ENCODE results near the gene MAP2. TPM values are rescaled to one million over a fixed set of nuclear protein-coding genes. Genes with fewer than 3 reads are reported as not detected.

MAP2 gene
- total and polyA plus RNA-seq, 2 of the 13 experiments (the other 11 are each of a cell fraction or from before 2014, with no cell fraction given) = 0.08 TPM; not detected in 1

DNA sequence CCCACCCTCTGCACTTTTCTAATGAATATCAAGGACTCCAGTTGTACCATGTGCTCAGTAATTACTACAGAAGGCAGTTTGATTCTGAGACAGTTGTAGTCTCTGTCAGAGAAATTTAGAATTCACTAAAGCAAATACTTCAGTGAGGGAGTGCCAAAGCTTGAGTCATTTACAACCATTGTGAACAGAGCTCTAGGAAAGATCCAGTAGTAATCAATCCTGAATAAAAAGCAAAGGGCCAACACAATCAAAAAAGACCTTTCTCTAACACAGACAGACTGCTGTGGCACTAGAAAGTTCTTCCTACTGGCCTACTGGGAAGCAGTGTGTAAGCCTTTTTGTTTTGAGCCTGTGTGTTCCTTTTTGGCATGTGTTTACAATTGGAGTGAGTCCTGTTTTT, 212.2 kb downstream of the MAP2 start (continued):
- TF ChIP-seq, protein P1, sequence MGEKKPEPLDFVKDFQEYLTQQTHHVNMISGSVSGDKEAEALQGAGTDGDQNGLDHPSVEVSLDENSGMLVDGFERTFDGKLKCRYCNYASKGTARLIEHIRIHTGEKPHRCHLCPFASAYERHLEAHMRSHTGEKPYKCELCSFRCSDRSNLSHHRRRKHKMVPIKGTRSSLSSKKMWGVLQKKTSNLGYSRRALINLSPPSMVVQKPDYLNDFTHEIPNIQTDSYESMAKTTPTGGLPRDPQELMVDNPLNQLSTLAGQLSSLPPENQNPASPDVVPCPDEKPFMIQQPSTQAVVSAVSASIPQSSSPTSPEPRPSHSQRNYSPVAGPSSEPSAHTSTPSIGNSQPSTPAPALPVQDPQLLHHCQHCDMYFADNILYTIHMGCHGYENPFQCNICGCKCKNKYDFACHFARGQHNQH (CRISPR knock-in tag; IDR thresholded peaks at IDR 0.05) = no peak
- no peak for TF ChIP-seq ZC3H4 (CRISPR knock-in tag; IDR thresholded peaks at IDR 0.05; ENCODE audit: borderline replicate concordance)
- no peak for TF ChIP-seq ZNF547 (CRISPR knock-in tag; IDR thresholded peaks at IDR 0.05)

DNA sequence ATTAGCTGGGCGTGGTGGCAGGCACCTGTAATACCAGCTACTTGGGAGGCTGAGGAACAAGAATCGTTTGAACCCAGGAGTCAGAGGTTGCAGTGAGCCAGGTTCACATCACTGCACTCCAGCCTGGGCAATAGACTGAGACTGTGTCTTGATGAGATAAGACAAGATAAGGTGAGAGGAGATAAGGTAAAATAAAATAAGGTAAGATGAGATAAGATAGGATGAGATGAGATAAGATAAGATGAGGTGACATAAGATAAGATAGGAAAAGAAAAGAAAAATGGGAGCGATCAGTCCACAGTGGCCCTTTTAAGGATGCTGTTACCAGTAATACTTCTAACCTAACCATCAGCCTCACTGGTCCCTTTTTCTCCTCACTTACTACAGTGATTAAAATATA, 213.4 kb downstream of the MAP2 start:
- H3K9me3 ChIP-seq (ENCODE audit: low read length) = no peaks in the 10 kb centered on the region
- H3K36me3 ChIP-seq (replicated peaks in 1 of 2; ENCODE audit: control insufficient read depth in 1 of 2, insufficient read depth in 2 of 2, low read length in 2 of 2) = no peaks in the 10 kb centered on the region
- H3K27me3 ChIP-seq (ENCODE audit: control insufficient read depth in 1 of 2, insufficient read depth in 2 of 2, low read length in 2 of 2) = no peaks in the 10 kb centered on the region
- intact Hi-C loops (cut with micrococcal nuclease; ENCODE audit: unreplicated experiment) (no loop called here), in situ Hi-C loops (cut with HindIII; ENCODE audit: extremely low pct_ligation_motif_present, low pct_unique_long_range_greater_than_20kb) (no loop called here)
- H3K9ac ChIP-seq (ENCODE audit: insufficient read depth, low read depth, low read length) = no peak overlapping the region
- H2AFZ ChIP-seq (ENCODE audit: low read length) = no peak overlapping the region
- no peak for FAIRE-seq
- POLR2A ChIA-PET = no interaction called here
- BruUV-seq (replicated peaks) = no TSS peak
- DNase-seq (ENCODE audit: low spot score) = no peak
- no peak overlapping the region for H3K4me3 ChIP-seq (replicated peaks in 1 of 3; ENCODE audit: insufficient read depth in 1 of 3, low read depth in 2 of 3, low read length in 3 of 3)
- CTCF ChIA-PET (ENCODE audit: low intra/inter-chr PET ratio, low total read pairs) = no interaction called here
- H3K27ac ChIP-seq (ENCODE audit: extremely low read length, insufficient read depth, low read length) = no peak overlapping the region
- ATAC-seq = no peak
- no peaks in the 10 kb centered on the region for H4K20me1 ChIP-seq (ENCODE audit: insufficient read depth, low read length)
- H3K4me2 ChIP-seq (ENCODE audit: low read depth, low read length) = no peak overlapping the region
- WGBS (ENCODE audit: low lambda C conversion rate) = 0% methylated on average over 3 of the region's 3 CpGs
- no peaks in the 10 kb centered on the region for H3K4me1 ChIP-seq (ENCODE audit: insufficient read depth, low read length)
- no peaks in the 10 kb centered on the region for H3K79me2 ChIP-seq (ENCODE audit: insufficient read depth, low read length)
- no peak for TF ChIP-seq TOPORS (CRISPR knock-in tag; IDR thresholded peaks at IDR 0.05)
- no peak for TF ChIP-seq MYC (CRISPR knock-in tag; IDR thresholded peaks at IDR 0.05; ENCODE audit: borderline replicate concordance)
- TF ChIP-seq, protein P2, sequence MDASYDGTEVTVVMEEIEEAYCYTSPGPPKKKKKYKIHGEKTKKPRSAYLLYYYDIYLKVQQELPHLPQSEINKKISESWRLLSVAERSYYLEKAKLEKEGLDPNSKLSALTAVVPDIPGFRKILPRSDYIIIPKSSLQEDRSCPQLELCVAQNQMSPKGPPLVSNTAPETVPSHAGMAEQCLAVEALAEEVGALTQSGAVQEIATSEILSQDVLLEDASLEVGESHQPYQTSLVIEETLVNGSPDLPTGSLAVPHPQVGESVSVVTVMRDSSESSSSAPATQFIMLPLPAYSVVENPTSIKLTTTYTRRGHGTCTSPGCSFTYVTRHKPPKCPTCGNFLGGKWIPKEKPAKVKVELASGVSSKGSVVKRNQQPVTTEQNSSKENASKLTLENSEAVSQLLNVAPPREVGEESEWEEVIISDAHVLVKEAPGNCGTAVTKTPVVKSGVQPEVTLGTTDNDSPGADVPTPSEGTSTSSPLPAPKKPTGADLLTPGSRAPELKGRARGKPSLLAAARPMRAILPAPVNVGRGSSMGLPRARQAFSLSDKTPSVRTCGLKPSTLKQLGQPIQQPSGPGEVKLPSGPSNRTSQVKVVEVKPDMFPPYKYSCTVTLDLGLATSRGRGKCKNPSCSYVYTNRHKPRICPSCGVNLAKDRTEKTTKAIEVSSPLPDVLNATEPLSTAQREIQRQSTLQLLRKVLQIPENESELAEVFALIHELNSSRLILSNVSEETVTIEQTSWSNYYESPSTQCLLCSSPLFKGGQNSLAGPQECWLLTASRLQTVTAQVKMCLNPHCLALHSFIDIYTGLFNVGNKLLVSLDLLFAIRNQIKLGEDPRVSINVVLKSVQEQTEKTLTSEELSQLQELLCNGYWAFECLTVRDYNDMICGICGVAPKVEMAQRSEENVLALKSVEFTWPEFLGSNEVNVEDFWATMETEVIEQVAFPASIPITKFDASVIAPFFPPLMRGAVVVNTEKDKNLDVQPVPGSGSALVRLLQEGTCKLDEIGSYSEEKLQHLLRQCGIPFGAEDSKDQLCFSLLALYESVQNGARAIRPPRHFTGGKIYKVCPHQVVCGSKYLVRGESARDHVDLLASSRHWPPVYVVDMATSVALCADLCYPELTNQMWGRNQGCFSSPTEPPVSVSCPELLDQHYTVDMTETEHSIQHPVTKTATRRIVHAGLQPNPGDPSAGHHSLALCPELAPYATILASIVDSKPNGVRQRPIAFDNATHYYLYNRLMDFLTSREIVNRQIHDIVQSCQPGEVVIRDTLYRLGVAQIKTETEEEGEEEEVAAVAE (CRISPR knock-in tag; IDR thresholded peaks at IDR 0.05; ENCODE audit: borderline replicate concordance) = no peak
- TF ChIP-seq ZNF333 (CRISPR knock-in tag; IDR thresholded peaks at IDR 0.05; ENCODE audit: borderline replicate concordance) = no peak
- TF ChIP-seq KLF11 (CRISPR knock-in tag; IDR thresholded peaks at IDR 0.05) = no peak
- no peak for TF ChIP-seq MYNN (CRISPR knock-in tag; IDR thresholded peaks at IDR 0.05; ENCODE audit: low read depth)
- TF ChIP-seq, protein P3, sequence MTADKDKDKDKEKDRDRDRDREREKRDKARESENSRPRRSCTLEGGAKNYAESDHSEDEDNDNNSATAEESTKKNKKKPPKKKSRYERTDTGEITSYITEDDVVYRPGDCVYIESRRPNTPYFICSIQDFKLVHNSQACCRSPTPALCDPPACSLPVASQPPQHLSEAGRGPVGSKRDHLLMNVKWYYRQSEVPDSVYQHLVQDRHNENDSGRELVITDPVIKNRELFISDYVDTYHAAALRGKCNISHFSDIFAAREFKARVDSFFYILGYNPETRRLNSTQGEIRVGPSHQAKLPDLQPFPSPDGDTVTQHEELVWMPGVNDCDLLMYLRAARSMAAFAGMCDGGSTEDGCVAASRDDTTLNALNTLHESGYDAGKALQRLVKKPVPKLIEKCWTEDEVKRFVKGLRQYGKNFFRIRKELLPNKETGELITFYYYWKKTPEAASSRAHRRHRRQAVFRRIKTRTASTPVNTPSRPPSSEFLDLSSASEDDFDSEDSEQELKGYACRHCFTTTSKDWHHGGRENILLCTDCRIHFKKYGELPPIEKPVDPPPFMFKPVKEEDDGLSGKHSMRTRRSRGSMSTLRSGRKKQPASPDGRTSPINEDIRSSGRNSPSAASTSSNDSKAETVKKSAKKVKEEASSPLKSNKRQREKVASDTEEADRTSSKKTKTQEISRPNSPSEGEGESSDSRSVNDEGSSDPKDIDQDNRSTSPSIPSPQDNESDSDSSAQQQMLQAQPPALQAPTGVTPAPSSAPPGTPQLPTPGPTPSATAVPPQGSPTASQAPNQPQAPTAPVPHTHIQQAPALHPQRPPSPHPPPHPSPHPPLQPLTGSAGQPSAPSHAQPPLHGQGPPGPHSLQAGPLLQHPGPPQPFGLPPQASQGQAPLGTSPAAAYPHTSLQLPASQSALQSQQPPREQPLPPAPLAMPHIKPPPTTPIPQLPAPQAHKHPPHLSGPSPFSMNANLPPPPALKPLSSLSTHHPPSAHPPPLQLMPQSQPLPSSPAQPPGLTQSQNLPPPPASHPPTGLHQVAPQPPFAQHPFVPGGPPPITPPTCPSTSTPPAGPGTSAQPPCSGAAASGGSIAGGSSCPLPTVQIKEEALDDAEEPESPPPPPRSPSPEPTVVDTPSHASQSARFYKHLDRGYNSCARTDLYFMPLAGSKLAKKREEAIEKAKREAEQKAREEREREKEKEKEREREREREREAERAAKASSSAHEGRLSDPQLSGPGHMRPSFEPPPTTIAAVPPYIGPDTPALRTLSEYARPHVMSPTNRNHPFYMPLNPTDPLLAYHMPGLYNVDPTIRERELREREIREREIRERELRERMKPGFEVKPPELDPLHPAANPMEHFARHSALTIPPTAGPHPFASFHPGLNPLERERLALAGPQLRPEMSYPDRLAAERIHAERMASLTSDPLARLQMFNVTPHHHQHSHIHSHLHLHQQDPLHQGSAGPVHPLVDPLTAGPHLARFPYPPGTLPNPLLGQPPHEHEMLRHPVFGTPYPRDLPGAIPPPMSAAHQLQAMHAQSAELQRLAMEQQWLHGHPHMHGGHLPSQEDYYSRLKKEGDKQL (CRISPR knock-in tag; IDR thresholded peaks at IDR 0.05; ENCODE audit: low read depth) = no peak
- no peak for TF ChIP-seq SAP130 (CRISPR knock-in tag; IDR thresholded peaks at IDR 0.05; ENCODE audit: low read depth)
- no peak for TF ChIP-seq ZNF720 (CRISPR knock-in tag; IDR thresholded peaks at IDR 0.05)
- no peak for TF ChIP-seq ZNF510 (CRISPR knock-in tag; IDR thresholded peaks at IDR 0.05; ENCODE audit: low read depth)
- no peak for TF ChIP-seq TEAD2 (CRISPR knock-in tag; IDR thresholded peaks at IDR 0.05)
- TF ChIP-seq BHLHE40 (IDR thresholded peaks at IDR 0.05; ENCODE audit: low read length) = no peak

All from HepG2 (cell line).